Fibroblast of peridontal ligament (primary cell): ENCODE data around the gene KRT13.
A peak's percentile ranks its signal among the peaks of the same experiment; 100 is the strongest.

ENCODE experiments used
- DNase-seq: peaks from one replicate; pipeline ENCODE4 v3.0.0-alpha.2; 2010; ENCODE audit errors: extremely low read depth

The KRT13 gene

DNA sequence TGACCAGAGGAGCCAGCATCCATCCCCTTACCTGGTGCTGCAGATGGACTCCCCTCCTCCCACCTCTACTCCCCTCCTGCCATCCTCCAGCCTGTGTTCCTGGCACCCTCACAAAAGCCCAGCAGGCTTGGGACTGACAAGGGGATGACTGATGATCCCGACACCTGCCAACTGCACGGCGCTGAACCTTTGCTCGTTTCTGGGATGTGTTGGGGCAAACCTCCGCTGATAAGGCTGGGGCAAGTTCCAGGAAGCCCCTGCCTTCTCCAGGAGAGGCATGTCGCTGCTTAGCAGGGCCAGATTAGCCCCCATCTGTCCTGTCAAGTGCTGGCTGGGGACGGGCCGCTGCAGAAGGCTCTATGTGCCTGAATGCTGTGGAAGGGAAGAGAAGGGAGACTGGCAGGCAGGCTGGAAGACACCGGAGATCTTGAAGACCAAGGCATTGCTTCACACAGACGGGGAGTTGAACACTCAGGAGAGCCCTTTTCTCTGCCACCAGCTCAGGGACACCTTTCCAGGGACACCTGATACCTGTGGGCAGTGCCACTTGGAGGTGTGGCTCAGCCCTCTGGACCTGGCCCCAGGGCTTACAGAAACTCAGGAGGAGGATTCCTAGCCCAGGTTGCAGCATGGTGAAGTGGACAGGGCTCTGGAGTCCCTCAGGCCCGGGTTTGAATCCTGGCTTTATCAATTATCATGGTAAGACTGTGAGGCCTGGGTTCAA is 14.3 kb upstream of the KRT13 start:
- no peak for DNase-seq

DNA sequence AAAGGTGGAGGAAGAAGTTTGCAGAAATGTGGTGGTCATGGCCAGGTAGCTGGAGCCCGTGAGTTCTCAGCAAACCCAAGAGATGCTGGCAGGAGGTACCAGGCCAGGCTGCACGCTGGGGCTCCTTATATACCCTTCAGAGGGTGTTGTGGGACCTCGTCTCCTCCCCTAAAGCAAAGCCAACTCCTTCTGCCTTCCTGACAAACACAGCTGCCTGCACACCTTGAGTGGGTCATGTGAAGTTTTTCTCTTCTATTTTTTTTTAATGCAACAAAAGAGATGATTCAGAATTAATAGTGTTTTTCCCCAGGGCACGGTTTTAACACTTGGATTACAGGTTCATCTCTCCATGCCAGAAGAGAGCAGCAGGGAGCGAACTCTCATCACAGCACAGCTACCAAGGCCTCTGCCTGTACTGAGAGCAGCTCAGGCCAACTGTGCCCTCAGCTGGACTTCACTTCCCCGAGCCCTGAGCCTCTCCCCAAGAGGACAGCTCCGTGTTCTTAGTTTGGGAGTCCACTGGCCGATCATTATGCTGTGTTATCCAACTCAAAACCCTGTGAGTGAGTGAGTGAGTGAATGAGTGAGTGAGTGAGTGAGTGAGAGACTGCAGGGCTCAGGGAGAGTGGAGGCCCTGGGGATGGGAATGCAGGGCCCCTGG is 13.5 kb upstream of the KRT13 start, which contains the start of gene KRT15:
TSS of gene KRT15 (minus strand) at position 102 of the 661 bp plus-strand sequence. CDS start at position 39, 63 bp downstream.
- peak; percentile 14 for DNase-seq

DNA sequence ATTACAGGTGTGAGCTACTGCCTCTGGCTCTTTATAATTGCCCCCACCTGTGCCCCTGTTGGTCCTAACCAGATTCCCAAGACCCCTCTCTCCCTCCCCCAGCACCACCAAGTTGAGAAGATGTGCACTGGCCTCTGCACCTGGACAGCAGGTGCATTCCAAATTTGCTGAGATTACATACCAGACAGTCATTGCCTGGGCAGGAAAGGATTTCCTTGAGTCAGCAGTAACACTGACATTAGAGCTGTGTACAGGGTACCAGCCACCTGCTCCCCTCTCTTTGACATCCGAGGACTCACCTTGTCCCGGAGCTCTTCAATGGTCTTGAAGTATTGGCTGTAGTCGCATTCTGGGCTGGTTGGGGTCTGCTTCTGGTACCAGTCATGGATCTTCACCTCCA is 12.6 kb upstream of the KRT13 start:
- no peak for DNase-seq

DNA sequence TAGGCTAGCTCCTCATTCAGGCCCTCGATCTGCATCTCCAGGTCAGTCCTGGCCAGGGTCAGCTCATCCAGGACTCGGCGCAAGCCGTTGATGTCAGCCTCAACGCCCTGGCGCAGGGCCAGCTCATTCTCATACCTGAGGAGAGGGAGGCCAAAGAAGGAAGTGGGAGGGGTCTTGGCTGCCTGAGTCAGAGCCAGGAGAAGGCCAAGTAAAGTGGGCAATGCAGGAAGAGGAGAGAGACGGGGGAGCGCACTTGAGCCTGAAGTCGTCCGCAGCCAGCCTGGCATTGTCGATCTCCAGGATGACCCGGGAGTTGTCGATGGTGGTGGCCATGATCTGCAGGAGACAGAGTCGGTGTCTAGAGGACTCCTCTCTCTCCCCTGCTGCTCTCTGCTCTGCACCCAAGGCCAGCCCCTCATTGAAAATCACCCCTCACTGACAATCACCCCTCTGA is 11.4 kb upstream of the KRT13 start:
- no peak for DNase-seq

DNA sequence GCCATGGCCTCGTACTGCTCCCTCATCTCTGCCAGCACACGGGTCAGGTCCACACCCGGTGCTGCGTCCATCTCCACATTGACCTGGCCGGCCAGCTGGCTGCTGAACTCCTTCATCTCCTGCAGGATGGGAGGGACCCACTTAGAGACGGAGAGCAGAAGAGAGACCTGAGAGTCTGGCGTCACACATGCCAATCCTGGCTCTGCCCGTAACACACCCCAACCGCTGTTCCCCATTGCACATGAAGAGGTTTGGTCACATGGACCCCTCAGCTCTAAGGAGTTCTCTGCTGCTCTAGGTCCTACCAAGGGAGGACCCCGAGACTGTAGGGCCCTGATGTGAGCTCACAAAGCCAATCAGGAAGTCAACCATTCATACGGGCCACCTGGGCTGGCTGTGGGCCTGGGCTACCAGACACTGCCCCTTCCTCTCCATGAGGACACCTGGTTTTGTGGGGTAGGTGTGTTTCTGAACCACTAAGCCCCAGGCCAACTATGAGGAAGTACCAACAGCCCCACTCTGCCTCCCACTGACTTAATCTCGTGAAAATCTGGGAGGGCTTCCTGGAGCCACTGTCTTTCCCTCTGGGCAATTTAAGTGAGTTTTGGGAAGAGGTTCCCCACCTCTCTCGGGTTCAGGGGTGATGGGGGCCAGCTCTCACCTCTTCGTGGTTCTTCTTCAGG is 10.9 kb upstream of the KRT13 start:
- no peak for DNase-seq

DNA sequence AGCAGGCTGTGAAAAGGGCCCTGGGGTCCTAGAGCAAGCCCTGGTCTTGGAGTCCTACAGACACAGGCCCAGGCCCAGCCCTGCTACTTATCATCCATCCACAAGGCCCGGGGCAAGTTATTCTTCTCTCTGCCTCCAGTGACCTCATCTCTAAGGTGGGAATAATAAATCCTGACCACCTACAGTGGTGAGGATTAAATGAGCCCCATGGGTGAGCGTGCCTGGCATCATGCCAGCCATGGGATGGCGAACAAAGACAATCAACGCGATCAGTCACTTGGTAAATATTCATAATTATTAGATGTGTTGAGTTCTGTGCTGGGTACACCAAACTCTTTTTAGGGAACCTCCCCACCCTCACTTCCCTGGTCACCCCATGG is 7.7 kb upstream of the KRT13 start:
- no peak for DNase-seq

DNA sequence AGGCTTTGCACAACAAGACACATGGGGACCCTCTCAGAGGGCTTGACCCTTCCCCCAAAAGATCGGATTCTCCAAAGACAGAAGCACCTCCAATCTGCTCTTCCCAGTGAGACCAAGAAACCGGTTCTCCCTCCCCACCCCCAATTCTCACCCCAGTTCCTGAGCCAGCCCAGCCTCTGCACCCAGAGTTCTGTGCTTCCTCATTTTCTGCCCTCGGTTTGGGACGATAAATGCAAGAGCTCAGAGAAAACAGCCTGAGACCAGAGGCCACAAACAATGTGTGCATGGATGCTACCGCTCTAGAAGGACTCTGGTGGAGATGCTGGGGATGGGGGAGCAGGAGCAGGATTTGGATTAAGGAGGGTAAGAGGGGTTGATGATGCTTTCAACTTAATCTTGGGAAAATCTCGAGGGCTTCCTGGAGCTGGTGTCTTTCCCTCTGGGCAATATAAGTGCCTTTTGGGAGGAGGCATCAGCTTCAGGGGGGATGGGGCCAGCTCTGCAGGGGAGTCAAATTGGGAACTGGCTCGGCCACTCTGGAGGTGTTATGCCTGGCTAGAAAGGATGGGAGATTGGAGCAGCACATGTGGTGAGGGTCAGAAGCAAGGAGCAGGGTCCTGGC is 7.2 kb upstream of the KRT13 start:
- no peak for DNase-seq

DNA sequence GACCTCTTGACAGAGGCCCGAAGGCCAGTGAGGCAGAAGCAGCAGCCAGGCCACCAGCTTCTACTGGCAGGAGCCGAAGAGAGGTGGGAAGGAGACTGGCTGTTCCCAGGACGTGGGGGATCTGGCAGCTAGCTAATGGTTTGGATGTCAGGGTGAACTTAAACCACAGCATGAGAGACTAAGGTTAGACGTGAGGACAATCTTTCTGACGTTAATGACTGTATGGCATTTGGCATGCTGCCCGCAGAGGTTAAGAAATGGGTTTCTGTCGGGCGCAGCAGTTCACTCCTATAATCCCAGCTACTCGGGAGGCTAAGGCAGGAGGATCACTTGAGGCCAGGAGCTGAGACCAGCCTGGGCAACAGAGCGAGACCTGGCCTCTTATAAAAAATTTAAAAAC is 6.3 kb upstream of the KRT13 start:
- DNase-seq, result no peak

DNA sequence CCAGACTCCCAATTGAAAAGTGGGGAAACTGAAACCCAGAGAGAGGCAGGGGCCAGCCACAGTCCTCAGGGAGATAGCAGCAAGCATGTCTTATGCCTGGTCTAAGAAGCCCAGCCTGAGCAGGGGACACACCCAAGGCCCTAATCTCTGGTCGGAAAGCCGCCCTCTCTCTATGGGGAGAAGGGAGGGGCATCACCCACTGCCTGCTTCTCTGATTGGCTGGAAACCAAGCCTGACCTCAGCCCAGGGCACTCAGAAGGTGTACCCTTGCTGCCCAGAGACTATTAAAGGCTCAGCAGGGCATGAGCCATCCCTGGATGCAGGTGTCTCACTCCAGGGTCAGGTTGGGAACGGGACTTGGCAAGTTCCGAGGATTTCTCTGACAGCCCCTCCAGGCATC is 5.7 kb upstream of the KRT13 start:
- DNase-seq, result no peak

DNA sequence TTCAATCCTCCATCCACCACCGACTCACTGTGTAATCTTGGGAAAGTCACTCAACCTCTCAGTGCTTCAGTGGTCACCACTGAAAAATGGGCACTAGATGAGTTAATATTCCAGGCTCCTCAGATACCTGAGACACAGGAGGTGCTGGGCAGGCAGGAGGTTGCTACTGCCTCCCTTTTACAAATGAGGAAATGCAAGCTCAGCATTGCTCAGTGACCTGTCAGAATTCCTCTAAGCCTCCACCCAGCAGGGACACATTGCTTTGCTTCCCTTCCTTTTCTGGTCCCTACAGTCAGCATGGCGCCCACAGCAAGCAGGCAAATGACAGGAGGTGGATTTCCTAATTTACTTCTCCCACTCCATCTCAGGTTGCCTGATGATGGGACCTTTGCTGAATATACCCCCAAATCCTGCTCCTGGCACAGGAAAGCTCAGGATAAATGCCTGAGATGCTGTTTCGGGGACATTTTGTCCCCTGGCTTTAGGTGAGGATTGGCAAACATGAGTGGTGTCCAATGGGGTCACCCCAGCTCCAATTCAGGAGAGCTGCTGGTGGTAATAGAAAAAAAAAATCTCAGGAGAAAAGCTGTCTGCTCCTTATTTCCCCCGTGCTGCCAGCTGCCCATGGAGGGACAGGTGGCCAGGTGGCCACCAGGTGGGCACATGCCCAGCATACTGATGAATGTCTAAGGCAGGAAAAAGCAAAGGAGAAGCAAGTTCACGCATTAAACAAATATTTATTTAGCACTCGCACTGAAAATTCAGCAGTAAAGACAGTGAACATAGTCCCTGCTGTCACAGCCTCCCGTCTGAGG is 5.0 kb upstream of the KRT13 start:
- no peak for DNase-seq

DNA sequence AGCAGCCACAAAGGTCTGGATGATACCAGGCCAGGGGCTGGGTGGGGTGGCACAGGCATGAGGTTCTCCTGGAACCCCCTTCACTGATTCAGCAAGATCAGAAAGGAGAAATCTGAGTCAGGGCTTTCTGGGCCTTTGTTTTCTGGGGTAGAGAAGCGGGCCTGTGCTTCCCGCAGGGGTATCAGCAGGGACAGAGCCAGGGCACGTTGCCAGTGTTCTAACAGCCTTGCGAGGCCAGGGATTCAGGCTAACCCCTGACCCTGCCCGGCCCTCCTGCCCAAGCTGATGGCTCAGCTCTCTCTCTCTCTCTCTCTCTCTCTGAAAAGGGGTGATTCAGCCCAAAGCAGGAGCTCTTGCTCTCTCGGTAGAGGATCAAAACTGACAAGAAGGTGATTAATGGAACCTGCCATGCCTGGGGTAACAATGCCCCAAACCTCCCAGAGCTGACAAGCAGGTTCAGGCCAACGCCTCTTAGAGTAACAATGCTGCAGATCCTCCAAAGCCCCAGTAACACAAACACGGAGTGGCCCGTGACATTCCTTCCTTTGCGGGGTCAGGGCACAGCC is 2.0 kb upstream of the KRT13 start:
- DNase-seq, result no peak

DNA sequence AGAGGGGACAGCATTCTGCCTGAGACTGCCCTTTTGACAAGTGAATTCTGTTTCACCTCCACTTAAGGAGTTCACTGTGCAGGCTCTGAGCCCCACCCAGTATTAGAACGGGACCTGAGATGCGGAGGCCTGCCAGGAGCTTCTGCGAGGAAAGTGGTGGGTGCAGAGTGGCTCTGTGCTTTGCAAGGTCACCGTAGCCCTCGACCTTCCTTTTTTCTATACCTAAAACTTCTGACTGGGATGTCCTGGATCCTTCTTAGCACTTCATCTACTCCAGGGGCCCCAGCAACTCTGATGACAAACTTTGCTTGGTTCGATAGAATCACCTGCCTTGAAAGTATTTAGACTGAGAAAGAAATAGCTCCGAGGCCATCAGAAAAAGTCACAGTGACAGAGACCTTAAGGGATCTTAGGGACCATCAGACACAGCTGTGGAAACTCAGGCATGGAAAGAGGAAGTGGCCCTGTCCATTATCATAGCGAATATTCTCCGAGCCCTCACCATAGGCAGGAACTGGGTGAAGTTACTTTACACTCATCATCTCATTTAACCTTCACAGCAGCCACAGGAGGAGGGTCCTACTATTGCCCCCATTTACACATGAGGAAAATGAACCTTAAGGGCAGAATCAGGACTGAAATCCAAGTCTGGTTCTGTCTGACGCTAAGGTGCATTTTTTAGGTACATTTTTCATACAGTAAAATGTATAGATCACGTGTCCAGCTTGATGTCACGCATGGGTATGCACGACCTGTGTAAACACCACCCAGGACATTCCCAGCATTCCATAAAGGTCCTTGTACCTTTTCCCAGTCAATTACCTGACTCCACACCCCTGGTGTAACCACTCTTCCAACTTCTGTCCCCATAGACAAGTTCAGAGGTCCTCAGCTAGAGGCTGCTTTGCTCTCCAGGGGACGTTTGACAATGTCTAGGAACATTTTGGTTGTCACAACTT is 676 bp upstream of the KRT13 start:
- DNase-seq, result no peak

DNA sequence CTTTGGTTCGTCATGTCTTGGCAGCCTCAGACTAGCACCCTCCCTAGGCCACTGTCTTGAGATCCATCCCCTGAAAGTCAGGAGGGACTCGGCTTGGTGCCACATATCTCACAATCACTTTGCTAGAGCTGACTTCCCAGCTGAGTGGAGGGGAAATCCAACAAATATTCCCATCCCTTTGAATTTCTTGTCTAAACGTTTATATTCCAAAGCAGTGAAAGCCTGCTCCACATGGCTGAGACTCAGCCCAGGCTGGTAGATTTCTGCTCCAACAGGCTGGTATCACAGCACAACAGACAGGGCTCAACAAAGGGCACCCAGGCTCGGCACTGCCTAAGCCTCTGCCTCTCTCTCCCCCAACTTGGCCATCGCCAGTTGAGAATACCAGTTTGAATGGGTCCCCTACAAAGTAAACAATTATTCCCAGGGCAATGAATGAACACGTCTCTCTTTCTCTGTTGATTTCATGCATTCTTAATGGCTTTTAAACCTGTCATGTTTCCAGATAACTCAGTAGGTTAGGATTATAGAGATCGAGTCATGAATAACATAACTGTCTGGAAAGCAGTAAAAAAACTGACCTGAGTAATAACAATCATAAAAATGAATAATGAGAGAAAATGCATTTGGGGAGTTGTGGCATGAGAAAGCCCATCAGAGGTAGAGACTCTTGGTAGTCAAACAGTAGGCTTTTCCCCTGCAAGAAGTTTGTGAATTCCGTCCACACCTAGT is 1.0 kb downstream of the KRT13 start:
- DNase-seq, result no peak

DNA sequence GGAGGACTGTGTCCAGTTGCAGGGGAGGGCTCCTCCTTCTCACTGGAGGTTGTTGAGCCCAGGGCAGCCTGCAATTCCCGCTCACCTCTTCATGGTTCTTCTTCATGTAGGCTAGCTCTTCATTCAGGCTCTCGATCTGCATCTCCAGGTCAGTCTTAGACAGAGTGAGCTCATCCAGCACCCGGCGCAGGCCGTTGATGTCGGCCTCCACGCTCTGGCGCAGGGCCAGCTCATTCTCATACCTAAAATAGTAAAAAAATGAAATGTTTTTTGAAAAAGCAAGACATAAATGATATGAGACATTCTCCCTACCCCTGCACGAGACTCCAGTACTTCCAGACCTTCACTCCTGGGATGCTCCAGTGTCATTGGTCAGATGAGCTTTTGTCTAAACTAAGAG is 2.2 kb downstream of the KRT13 start:
- no peak for DNase-seq

DNA sequence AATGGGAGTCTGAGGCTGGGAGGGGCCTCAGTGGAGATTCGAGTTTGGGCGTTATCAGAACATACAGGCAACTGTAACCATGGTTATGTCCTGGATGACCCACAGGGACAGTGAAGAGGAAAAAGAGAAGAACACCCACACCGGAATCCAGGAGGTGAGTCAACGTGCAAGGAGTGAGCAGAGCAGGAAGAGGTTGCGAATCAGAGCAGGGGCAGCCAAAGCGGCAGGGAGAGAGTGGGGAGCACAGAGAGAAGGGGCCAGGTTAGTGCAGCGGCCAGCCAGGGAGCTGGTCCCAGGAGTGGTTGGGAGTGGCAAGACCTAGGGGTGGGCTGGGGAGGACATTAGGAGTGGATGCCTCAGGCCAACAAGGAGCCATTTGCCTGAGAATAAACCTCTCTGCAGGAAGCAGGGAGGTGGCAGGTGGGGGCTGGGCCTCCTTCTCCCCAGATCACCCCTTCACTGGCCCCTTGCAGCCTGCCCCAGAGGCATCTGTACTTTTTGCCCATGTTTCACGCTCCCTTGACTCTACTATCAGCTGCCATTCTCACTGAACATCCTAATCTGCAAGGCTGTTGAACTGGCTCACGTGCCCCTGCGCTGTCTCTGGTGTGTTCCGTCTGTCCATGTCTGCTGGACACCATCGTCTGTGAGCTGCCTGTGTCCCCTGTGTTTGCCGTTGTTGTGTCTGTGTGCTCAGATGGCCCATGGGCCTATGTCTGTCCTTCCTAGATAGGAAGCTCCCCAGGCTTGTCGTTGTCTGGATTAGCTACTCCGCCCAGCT is 5.1 kb downstream of the KRT13 start:
- peak; percentile 12 for DNase-seq

DNA sequence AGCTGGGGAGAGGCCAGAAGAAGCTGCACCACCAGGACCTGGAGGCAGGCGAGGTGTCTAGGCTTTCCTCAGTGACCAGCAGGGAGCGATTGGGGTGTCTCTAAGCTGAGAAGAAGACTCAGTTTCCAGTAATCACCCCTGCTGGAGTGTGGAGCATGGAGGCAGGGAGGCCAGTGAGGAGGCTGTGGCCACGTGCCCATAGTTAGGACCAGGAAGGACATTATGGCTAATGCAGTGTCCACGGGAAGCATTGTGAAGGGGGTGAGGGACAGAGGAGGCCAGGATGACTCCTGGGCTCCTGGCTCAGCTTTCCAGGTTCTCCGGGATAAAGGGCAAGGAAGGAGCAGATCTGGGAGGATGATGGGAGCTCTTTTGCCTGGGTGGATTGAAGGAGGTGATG is 5.7 kb downstream of the KRT13 start:
- no peak for DNase-seq

DNA sequence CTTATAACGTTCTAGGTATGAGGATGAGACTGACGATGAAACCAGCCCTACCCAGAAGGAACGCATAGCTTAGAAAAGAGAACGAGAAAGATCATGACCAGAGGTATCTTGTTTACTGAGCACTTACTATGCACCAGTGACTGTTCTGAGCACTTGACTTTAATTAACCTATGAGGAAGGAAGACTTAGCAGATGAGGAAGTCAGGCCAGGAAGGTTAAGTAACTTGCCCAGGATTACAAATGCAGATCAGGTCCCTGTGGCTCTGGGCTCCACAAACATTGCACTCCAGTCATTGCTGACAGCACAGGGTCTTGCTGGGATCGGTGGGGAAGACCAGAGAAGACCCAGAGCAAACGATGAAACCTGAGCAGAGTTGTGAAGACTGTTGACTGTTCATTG is 7.1 kb downstream of the KRT13 start:
- no peak for DNase-seq

DNA sequence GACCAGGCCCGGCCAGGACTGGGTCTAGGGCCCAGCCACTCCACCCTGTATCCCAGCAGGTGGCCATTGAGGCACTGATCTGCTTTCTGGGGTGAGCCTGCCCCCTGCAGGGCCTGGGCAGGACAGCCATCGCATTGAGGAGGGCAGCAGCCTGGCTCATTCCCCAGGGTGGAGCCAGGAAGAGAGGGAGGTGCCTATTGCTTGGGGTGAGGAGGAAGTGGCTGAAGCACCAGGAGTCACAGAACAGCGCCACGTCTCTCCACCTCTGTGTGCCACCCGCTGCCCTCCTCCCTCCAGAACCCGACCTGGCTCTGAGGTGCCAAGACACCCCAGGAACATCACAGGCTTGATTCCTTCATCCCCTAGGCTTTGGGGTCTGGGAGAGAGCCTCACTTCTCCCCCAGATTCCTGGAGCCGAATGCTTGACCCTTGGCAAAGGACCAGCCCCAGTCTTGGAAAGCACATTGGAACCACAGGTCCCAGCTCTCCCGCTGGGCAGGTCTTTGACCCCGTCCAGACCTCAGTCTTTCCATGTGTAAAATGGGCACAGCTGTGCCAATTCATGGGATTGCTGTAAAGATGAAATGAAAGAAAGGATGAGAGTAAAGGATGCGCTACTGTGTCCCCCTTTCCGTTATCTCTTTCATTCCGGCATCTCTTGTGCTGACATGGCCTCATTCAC is 8.5 kb downstream of the KRT13 start:
- peak; percentile 71 for DNase-seq
